HG03159 (cell line): Measurements from ENCODE around the gene MTOR.
"Not testable (repeated sequence)": the region's sequence is repeated elsewhere in the genome, so short reads cannot be mapped to it uniquely, and the experiment has no call there.

ENCODE experiments used
- ATAC-seq: cut with Tn5 transposase; IDR thresholded peaks from one replicate; pipeline ENCODE4 v1.9.1; 2021; ENCODE audit warnings: mild to moderate bottlenecking, moderate library complexity; ENCODE audit not compliant: unreplicated experiment

MTOR gene

DNA sequence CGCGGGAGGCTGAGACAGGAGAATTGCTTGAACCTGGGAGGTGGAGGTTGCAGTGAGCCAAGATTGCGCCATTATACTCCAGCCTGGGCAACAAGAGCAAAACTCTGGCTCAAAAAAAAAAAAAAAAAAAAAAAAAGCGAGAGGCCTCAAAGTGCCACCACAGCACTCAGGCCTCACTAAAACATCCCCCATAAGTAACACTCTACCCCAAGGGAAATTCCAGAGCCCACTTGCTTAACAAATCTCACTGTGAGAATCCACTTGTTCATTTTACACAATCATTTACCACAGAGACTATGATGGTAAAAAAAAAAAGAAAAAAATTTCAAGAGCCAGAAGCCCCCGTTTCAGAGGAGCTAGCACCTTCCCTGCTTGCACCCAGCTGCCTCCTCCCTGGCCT is 136.4 kb downstream of the MTOR start:
- no peak for ATAC-seq

DNA sequence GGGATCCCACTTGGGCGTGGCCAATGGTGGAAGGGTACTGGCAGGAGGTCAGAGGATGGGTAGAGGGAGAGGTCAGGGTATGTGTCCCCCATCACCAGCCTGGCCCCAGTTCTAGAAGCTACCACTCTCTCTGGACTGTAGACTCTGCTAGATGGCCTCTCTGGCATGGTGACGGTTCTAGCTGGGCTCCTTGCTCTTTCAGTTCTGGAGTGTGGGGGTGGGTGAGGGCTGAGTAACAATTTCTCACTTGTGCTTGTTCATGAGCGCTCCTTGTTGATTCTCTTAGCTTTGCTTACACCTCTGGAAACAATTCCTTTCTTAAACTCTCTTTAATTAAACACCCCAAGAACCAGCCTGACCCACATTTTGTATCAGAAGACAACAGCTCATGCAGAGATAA is 137.4 kb downstream of the MTOR start:
- no peak for ATAC-seq

DNA sequence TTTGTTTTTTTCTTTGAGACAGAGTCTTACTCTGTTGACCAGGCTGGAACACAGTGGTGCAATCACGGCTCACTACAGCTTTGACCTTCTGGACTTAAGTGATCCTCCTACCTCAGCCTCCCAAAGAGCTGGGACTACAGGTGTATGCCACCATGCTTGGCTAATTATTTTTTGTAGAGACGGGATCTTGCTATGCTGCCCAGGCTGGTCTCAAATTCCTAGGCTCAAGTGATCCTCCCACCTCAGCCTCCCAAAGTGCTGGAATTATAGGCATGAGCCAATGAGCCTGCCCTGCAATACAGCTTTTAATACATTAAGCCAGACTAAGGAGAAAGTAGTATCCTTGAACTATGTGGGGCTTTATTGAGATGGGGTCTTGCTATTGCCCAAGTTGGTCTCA is 146.0 kb downstream of the MTOR start:
- no peak for ATAC-seq

DNA sequence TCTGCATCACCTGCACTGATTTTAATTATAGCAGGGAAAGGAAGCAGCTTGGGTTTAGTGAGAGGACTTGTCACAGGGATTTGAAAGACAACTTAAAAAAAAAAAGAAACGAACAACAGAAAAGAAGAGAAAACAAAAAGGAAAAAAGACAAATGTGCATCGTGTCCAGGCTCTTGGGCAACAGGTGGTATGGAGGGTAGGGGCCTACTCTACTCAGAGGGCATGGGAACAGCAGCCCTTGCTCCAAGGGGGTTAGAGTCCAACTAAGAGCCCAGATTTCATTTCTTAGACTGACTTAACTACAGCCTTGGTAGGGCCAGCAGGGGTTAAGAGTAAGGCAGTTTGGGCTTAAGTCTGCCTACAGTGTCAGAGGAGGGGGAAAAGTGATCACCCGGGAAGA is 147.4 kb downstream of the MTOR start:
- ATAC-seq = no peak

DNA sequence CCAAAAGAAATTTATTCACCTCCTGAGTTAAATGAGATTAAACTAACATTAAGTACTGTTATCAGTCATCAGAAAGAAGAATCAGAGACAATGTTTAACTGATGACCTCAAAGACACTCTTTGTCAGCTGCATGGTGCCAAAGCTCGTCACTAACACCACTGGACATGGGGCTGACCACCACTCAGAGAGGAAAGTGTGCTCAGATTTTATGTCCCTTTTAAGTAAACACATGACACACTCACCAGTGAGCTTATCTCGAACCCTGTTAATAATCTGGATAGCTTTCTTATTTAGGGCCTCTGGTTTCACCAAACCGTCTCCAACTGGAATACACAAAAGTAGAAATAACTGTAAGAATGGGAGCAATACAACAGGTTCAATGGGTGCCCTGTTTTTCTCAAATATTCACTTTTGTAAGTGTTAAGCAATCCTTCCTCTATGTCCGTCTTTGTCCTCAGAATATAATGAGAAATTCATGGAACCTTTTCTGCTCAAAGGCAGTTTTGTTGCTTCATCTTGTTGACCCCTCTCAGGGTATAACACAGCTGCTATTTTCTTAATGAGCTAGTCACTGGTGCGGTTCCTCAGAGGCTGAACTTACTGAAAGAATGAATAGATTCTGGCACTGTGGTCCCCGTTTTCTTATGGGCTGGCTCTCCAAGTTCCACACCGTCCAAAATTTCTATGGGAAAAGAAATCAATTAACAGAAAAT is 153.1 kb downstream of the MTOR start:
- ATAC-seq = no peak

DNA sequence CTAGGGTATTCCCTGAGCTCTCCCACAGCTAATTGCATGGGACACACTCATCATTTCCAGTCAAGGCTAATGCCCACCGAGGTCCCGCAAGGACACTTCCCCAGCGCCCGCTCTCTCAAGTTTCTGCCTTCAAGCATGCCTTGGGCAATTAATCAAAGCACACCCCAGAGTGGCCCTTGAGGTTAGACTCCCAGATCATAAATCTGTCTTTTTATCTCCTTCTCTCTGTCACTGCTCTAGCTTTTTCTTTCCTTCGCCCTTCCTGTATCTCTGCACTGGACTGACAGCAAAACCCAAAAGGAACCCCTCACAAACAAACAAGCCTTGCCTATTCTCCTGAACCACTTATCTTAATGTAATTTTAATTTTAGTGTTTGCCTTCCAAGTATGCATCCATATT is 154.8 kb downstream of the MTOR start:
- no peak for ATAC-seq

DNA sequence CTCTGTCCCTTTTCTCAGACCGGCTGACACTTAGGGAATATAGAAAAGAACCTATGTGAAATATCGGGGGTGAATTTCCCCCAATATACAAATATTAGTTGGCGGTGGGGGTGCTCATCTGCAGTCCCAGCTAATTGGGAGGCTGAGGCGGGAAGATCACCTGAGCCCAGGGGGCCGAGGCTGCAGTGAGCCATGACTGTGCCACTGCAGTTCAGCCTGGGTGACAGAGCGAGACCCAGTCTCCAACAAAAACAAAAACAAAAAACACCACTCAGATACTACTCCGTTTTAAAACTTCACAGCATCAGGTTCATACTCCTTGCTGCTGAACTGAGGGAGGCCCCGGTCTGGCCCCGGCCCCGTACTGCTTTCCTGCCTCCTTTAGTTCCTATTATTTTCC is 156.8 kb downstream of the MTOR start:
- ATAC-seq = no peak

DNA sequence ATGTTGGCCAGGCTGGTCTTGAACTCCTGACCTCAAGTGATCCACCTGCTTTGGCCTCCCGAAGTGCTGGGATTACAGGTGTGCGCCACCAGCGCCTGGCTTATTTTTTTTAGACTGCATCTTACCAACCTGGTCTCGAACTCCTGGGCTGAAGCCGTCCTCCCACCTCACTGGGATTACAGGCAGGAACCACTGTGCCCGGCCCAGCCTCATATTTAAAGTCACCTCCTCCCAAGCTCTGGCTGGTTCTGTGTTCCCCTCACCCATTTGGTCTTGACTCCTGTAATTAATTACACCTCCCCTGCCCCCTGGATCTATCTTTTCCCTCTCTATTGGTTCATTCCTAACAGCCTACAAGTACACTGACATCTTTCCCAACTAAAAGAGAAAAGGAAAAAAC is 161.0 kb downstream of the MTOR start:
- no peak for ATAC-seq

DNA sequence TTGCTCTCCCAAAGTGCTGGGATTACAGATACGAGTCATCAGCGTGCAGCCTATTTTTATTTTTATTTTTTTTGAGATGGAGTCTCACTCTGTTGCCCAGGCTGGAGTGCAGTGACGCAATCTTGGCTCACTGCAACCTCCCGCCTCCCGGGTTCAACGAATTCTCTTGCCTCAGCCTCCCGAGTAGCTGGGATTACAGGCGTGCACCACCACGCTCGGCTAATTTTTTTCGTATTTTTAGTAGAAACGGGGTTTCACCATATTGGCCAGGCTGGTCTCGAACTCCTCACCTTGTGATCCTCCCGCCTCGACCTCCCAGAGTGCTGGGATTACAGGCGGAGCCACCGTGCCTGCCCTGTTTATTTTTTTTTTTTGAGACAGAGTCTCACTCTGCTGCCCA is 161.5 kb downstream of the MTOR start:
- not testable (repeated sequence) for ATAC-seq

DNA sequence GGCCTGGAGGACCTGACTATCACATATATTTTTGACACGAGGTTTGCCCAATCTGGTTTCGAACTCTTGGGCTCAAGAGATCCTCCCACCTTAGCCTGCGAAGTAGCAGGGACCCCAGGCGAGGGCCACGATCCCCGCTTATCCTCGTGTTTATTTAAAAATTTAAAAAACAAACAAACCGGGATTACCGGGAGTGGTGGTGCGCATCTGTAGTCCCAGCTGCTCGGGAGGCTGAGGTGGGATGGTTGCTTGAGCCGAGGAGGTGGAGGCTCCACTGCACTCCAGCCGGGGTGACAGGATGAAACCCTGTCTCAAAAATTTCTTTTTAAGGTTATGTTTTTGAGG is 162.2 kb downstream of the MTOR start:
- ATAC-seq = no peak

DNA sequence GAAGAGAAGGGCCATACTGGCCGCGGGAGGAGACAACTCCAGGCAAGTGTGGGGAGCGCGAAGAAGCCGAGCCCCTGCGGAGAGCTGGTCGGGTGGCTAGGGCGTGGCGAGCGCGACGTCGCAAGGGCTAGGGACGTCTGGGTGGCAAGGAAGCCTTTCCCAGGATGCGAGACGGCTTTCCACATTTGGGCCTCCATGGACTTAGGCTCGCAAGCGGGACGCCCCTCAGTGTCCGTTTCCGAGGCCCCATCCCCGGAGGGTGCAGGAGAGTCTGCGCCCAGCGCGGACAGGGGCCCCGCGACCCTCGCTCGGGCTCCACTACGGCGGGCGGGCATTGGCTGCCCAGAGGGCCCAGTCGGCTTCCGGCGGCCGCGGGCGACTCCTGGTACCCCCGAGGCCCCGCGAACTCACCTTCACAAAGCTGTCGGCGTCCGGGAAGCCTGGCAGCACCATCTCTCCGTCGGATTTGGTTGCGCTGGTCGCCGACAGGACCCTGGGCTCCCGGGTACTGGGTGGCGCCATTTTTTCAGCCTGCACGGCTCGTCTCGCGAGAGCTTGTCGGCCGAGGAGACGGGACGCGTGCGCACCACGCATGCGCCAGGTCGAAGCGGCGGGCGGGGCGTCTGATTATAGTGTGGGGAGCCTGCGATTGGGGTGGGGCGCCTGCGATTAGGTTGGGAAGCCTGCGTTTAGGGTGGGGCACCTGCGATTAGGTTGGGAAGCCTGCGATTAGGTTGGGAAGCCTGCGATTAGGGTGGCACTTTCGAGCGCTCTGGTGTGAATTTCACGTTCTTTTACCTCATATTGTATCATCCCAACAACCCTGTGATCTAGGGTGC is 162.8 kb downstream of the MTOR start, which contains the start of gene EXOSC10:
EXOSC10 (minus strand) TSS at position 560 of the 839 bp plus-strand sequence; CDS start at position 522, 38 bp downstream.
- ATAC-seq = peak; percentile 87

DNA sequence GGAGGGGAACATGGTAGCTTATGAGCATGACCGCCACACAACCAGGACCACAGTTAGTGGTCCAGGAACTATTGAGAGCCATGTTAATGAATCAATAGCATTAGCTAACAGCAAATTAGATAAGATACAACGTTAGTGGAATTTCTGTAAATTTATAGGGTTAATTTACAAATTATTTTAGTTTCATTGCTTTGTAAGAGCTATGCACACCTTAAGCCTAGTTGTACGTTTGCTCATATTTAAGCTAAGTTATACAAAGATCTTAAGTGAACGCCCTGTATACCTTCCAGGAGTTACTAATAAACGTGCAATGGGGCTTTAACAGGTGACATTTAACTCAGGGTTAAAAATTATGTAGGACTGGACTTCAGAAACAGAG is 163.4 kb downstream of the MTOR start:
- no peak for ATAC-seq

DNA sequence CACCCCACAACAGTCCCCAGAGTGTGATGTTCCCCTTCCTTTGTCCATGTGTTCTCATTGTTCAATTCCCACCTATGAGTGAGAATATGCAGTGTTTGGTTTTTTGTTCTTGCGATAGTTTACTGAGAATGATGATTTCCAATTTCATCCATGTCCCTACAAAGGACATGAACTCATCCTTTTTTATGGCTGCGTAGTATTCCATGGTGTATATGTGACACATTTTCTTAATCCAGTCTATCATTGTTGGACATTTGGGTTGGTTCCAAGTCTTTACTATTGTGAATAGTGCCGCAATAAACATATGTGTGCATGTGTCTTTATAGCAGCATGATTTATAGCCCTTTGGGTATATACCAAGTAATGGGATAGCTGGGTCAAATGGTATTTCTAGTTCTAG is 178.6 kb downstream of the MTOR start:
- ATAC-seq = not testable (repeated sequence)

DNA sequence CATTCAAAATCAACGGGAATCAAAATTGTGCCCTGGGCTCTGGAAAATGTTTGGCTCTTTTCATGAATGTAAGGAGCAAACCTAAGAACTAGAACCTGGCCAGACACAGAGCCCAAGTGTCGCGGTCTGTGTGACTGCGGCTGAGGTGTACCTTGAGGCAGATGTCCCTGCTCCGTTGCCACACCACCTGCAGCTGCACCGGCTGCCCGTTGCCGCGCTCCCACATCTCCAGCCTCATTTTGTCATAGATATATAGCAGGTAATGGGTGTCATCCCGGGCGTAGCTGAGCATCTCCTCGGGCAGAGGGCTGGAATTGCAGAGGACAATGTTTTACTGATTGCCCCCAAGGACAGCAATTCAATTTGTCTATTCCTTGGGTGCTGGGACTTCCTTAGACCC is 181.4 kb downstream of the MTOR start:
- no peak for ATAC-seq

DNA sequence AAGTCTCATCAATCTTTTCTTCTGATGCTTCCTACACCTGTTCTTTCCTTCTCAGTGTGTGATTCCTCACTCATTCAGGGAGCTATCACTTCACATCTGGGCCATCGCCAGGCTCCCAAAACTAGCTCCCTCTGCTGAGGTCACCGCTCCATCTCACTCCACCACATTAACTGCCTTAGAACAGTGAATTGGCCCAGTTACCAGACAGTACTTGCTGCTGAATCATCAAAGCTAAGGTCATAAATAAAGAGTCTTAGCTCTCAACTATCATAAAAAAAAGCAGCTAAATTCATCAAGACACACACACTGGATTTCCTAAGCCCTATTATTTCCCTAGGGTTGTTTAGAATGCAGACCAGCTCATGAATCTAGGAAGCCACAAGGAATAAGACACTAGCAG is 183.7 kb downstream of the MTOR start:
- no peak for ATAC-seq

DNA sequence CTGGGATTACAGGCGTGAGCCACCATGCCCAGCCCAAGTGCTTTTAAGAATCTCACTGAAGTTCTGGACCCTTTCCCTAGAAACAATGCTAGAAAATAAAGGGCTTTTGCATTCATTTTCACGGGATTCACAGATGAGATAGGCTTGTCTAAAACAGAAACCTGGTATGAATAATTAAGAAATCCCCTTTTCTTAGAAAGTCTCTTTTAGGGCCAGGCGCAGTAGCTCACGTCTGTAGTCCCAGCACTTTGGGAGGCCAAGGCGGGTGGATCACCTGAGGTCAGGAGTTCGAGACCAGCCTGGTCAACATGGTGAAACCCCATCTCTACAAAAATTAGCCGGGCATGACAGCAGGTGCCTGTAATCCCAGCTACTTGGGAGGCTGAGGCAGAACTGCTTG is 189.0 kb downstream of the MTOR start:
- not testable (repeated sequence) for ATAC-seq

DNA sequence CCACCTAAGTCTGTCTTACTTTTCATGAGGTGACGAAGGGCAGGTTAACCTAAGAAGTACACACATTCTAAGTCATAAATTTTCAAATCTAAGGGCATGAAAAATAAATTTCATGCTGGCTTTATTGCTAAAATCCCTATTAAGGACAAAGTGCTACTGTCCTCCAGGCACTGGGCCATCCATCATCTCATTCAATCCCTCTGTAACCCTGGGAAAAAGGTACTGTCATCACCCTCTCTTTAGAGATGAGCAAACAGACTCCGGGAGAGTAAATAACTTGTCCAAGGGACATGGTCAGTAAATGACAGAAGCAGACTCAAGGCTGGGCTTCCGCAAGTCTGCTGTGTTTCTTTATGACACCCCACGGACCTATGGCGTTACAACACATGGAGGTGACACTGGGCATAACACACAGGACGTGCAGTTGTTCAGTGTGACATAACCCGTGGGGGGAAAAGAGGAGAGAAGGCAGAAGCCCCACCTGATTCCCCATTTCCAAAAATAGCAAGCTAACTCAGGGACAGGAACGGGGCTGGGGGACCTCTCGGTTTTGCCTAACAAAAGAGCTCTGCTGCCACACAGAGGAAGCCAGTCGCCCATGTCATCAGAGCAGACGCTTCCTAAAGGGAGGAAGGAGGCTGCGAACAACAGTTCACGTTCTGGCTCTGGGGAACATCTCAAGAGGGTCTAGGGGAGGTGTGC is 190.0 kb downstream of the MTOR start:
- ATAC-seq = no peak

DNA sequence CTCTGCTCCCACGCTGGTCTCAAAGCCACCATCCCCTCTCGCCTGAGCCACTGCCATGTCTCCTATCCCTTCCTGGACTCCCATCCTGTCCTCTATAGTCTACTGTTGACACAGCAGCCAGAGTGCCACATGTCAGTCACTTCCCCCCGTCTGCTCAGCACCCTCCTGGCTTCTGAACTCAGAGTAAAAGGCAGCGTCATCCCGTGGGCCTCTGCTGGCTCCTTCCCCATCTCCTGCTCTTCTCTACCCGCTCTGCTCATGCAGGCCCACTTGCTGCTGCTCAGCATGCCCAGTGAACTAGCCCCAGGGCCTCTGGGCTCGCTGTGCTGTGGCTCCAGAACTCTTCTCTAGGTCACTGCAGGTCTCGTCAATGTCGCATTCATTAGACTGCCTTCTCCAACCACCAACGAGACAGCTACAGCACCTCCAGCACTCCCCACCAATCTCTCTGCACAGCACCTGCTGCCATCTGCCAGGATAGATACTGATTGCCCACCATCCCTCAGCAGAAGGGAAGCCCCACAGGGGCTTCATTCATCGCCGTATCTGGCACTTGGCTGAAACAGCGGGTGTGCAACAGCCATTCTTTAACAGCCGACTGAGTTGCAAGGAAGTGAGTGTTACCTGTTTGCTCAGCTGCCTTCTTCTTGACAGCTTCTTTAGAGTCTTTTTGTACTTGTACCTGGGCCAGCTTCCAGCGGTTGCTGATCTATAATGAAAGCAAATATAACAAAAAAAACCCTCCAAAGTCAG is 190.7 kb downstream of the MTOR start:
- no peak for ATAC-seq

DNA sequence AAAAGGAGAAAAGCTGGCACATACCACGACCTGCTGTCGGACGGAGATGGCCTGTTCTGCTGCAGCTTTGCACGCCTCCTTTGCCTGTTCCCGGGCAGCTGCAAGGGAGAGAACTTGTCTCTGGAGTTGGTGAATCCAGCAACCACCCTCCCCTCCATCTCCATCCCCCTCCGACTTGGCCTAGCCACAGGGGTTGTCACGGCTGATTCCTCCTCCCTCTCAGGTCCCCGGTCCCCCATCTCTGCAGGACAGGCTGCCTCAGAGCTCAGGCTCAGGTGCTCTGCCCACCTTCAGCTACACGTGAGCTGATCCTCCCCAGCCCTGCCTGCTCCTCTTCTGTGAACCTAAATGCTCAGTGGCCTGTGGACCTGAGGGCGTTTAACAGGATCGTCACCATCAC is 191.5 kb downstream of the MTOR start:
- ATAC-seq = no peak

DNA sequence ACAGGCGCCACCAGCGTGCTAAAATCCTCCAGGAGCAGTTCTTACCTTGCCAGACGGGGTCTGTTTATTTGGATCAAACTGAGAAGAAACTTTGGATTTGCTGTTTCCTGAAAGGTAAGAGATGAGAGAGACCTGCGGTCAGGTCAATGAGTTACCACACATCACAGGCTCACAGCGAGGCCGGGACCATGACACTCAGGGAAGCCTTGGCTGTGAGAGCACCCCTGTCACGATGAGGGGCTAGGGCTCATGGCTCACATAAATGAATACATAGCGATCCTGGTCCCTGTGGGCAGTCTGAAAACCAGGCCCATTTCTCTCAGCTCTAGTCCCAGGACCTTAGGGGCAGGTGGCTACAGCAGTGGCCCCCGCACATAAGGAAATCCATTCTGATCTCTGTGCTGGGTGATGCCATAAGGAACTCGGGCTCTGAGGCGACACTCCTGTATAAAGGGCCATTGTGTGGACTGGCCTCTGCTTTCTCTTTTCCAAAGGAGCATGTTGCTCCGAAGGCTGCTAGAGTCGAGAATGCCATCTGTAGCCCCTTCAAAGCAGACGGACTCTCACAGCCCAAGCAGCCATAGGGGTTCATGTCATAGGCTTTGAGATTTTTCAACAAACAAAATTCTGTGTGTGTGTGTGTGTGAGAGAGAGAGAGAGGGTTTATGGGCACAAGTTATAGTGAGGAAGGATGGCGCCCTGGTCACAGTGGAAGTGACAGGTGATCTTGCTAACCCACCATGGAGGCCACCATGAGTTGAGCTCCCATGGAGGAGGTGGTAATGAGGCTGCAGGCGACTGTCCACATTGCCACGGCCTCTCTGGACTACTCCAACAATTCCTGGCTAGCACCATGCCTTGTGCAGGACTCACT is 193.5 kb downstream of the MTOR start:
- no peak for ATAC-seq
